Activated naive CD4-positive, alpha-beta T cell treated with anti-CD3 and anti-CD28 coated beads, Interleukin-2, amount 50 U/mL, for 16 hours (primary cell): Measurements from ENCODE around the gene MIAT.
A peak's percentile ranks its signal among the peaks of the same experiment; 100 is the strongest.
"Not testable (repeated sequence)": the region's sequence is repeated elsewhere in the genome, so short reads cannot be mapped to it uniquely, and the experiment has no call there.

Experiments
- DNase-seq: peaks from one replicate; pipeline ENCODE4 v3.0.0-alpha.2; 2020

Gene MIAT

DNA sequence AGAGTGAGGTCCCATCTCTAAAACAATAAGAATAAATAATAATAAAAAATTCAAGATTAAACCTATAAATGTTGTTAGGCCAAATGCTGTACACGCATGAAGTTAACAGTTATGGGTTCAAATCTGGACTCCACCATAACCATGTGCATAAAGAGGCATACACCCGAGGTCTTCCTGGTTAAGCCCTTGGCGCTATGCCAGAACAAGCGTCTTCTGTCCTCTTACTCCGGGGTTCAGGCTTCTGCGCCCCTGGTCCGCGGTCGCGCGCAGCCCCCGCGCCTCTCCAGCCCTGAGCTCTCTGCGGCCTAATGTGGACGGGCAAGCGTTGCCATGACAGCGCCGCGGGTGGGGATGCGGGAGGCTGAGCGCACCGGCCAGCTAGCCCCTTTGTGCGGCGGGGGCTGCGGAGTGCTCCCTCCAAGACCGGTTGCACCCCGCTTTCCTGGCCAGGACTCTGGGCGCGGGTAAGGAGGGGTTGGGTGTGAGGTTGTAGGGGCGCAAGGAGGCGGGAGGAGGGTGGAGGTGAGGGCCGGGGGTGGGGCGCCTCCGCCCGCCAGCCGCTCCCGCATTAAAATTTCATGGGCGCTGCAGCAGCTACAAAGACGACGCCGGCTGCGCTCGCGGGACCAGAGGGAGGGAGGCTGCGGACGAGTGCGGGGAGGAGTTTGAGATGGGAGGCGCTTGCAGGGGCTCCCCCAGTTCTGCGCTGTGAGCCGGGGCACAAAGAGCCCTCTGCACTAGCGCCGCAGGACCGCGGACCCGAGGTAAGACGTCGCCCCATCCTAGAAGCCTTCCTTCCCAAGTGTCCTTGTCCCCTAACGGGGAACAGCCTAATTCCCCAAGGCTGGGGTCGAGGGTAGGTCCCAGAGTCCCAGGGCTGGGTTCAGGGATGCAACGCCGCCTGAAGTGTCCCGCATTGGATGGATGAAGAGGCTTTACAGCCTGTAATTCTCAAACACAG lies at the start of gene MIAT:
MIAT (plus strand) TSS at position 698 of the 961 bp plus-strand sequence.
- DNase-seq, result peak; percentile 64

DNA sequence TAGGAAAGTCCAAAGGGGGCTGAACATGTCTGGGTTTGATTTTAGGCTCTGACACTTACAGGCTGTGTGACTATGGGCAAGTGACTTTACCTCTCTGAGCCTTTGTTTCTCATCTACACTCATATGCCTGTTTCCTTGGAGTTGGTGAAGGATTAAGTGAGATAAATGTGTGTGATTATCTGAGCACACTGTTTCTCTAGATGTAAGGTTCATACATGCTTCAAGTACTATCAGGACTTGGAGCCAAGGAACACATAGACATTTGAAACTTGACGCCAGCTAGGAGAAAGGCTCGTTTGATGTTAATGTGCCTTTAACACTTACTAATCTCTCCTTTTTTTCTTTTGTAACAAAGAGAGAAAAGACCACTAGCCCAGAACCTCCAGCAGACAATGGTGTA lies 49.3 kb upstream of the MIAT start:
- no peak for DNase-seq

DNA sequence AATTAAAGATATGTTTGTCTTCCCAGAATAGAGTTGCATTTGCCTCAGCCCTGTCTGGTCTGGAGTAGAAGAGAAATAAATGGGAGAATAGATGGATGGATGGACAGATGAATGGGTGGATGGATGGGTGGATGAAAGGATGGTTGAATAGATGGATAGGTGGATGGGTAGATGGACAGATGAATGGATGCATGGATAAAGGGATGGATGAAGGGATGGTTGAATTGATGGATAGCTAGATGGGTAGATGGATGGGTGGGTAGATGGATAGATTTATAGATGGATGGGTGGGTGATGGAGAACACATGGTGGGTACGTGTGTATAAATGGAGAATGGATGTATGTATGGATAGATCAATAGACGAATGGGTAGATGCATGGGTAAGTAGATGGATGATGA lies 48.1 kb upstream of the MIAT start:
- DNase-seq, result no peak

DNA sequence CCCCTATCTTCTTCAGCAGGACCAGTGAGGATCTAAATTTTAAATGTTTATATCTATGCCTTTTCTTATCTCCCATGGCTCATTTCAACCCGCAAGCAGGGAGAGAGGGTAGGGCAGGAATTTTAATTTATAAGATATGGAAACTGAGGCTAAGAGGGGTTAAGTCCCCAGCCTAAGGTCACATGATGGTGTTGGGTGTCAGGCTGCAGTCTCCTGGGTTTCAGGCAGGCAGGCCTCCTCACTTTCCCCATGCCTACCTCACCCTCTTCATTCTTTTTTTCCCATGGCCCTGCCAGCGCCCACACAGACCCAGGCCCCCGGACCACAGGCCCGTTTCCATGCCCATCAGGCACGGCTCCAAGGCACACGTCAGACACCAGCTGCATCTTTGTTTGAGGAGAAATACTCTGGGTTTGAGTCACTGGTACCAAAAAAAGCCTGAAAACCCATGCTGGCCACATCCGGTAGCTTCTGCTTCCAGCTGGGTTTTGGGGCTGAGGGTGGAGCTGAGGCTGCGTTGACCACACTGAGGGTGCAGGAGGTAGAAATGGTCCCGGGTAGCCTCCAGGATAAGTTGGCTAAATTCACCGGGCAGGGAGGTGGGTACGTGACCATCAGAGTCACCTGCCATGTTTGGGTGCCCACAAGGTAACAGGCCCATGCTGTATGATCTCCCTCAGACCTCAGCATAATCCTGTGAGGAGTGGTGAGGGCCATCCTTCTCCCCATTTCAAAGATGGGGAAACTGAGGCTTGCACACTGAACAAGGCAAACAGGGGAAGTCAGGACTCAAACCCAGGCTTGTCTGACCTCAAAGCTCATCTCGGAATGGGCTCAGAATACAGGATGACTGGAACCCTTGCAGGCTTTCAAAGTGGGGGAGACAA lies 47.1 kb upstream of the MIAT start:
- DNase-seq, result no peak

DNA sequence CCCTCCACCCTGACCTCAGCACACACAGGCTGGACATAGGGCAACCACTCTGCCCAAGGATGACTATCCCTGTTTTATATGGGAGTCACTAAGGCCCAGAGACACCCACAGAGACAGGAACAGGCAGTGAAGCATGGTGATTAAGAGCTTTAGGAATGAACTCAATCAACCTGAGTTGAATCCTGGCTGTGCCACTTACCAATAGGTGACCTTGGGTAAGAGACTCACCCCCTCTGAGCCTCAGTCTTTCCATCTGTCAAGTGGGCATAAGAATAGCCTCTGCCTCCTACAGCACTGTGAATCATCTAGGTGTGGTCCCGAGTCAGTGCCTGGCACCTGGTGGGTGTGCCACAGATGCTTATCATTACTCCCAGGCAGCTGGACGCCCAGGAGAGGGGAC lies 46.4 kb upstream of the MIAT start:
- DNase-seq, result no peak

DNA sequence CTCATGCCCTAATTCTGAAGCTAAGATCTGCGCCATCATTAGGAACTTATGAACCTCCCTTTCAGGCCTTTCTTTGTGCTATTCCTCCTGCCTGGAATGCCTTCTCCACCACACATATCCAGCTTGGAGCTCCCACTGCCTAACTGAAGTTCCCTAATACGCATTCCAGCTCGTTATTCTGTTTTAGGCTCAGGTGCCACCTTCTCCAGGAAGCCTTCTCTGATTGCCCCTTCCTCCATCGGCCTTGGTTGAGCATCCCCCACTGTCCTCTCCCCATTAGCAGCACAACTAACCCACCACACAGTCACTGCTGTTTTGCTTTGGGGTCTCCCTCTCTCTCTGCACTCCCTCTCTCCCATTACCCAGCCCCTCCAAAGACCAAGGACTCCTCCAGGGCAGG lies 44.7 kb upstream of the MIAT start:
- no peak for DNase-seq

DNA sequence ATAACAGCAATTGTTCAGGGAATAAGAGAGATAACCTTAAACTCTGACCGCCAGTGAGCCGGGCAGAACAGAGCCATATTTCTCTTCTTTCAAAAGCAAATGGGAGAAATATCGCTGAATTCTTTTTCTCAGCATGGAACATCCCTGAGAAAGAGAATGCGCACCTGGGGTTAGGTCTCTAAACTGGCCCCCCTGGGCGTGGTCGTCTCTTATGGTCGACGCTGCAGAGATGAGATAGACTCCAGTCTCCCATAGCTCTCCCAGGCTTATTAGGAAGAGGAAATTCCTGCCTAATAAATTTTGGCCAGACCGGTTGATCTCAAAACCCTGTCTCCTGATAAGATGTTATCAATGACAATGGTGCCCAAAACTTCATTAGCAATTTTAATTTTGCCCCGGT lies 43.6 kb upstream of the MIAT start:
- DNase-seq, result not testable (repeated sequence)

DNA sequence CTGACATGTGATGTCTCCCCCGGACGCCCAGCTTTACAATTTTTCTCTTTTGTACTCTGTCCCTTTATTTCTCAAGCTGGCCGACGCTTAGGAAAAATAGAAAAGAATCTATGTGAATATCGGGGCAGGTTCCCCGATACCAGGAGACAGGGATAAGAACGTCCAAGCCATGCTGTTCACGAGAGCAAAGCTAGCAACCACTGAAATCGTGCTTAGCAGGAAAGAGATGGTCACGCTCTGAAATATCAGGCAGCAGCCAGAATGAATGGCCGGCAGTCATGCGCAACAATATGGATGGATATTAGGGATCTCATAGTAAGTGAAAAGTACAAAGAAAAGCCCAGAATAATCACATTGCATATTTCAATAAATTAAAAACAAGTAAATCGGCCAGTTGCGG lies 43.1 kb upstream of the MIAT start:
- DNase-seq, result no peak

DNA sequence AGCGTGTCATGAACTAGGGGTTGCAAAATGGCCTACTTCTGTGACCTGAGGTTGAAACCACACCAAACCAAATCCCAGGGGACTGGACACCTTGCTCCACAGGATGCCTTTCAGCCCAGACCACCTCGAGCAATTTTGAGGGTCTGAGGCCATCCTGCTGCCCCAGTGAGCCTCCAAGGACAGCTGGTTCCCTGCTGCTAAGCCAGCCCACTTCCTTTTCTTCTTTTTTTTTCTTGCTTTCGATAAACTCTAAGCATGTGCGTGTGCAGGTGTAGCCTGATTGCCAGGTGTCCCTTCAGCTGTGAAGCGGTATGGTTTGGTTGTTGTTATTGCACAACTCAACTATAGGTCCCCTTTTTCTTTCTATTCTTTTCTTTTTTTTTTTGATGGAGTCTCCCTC lies 42.2 kb upstream of the MIAT start:
- no peak for DNase-seq

DNA sequence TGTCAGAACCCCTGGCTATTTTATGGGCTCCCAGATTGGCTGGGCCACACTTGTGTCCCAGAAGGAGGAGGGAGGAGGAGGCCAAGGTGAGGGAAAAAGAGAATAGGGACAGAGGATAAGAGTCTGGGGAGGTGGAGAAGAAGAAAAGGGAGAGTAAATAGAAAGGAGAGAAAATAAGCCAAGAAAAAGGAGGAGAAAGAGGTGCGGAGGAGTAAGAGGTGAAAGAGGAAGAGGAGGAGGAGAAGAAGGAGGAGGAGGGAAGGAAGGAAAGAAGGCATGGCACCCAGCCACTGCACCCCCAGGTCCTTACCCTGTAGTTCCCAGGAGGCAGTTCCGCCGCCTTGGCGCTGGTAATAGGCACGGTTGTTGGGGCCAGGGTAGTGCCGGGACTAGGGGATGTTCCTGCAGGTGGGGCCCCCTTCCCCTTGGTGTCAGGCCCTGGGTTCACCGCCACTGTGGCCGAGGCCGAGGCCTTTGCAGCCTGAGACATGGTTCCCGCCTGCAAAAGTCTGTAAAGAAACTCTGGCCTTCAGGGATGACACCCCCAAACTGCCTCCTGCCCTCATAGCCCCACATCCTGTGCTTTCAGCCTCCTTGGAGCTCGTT lies 41.5 kb upstream of the MIAT start:
- no peak for DNase-seq

DNA sequence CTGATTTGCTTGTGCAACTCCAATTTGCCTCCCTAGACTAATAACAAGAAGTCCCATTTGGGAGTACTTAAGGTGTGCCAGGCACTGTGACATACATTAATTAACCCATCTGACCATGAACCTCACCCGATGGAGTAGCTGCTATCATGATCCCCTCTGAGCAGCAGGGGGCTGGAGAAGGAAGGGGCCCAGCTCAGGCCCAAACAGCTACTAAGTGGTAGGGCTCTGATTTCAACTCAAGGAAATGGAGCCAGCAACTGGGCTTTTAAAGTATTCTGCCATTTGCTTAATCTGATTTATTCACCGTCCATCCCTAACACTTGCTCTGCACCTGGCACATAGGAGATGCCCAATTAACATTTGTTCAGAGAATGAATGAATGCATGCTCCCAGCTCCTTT lies 40.7 kb upstream of the MIAT start:
- no peak for DNase-seq

DNA sequence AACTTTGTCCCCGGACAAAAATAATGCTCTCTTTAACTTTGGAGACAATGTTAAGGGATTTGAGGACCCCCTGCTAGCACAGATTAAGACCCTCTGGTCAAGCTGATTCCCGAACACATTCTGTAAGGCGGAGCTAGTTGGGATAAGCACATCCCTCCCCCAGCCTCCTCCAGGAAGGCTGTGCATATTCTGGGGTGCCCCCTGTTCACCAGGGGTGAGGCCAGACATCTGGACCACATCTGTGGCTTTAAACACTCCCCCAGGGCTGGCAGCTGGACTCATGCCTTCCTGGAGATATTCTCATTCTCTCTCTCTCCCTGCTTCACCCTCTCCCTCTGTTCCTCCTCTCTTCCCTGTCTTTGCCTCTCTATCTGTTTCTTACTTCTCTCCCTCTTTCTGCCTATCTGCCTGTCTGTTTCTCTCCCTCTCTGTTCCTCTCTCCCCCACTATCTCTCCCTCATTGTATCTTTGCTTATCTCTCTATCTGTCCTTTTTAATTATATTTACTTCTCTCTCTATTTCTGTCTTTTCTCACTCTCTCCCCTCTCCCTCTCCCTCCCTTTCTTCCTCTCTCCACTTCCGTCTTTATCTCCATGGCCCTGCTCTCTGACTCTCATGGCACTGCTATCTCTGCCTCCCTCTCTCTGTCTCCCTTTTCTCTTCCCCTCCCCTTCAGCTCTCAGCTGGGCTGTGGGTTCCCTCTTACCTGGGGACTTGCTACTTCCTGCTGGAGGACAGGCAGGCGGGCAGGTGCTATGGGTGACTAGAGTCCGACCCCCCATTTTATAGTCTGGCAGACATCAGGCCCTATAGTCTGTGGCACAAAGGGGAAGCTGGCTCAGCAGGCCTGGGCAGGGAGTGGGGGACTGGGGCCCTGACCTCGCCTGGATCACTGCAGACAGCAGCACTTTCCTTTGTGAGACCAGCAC lies 39.9 kb upstream of the MIAT start, which contains the start of gene CRYBB1:
CRYBB1 (minus strand) TSS at position 757 of the 929 bp plus-strand sequence. CDS start 1,708 bp downstream, outside the sequence.
- no peak for DNase-seq

DNA sequence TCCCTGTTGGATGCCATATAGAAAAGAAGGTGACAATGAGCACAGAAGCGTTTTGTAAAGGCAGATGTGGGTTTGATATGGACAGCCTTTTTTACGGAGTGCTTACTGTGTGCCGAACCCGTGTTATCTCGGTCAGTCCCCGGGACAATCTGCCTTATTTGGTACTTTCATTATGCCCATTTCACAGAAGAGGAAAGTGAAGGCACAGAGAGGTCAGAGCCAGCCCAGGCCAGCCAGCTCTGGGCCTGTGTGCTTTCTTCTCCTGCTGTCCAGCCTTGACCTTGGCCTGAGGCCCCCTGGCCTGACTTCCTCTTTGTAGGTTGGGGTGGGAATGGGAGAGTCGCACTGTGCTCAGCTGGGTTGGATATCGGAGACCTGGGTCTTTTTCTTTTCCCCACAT lies 38.9 kb upstream of the MIAT start:
- DNase-seq, result no peak

DNA sequence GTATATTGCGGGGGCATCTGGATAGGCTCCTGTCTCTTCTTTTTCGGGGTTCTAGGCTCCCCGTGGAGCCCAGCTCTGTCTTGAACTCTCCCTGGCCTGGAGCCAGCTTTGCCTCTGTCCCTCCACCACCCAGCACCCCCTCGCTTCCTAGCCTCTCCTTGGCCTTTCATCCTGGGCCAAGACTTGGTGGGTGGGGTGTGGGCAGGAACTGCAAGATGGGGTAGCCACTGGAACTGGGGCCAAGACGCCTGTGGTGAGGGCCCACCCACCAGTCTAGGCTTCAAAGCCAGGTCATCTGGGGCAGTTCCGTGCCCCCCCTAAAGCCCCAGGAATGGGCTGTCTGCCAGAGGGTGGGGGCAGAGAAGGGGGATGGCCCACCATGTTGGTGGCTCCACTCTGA lies 37.9 kb upstream of the MIAT start:
- no peak for DNase-seq

DNA sequence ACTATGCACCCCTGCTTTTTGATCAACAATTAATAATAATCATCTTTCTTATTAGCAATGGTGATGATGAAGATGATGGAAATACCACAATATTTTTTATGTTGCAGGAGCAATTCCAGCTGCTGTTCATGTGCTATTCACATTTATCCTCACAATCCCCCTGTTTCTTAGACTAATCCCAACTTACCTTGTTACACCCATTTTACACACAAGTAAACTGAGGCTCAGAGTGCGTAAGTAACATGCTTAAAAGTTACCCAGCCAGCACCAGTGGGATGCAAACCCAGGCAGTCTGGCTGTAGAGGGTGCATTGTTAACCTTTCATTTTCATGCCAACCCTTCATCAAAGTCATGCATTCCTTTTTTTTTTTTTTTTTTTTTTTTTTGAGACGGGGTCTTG lies 37.2 kb upstream of the MIAT start:
- DNase-seq, result no peak

DNA sequence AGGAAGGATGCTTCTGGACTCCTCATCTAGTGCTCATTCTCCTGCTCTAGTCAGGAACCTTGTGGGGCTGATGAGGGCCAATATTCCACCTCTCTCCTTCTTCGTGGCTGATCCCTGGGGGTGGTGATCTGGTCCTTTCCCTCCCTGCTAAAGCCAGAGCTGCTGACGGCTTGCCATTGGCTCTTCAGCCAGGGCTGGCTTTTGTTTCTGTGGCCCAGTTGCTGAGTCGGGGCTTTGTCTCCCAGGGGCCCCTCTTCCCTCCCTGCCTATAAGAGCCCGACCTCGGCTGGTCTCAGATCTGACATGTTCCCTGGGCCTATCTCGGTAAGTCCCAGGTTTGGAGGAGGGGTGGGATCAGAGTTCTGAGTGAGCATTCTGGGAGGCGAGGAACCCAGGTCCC lies 35.7 kb upstream of the MIAT start, which contains the start of gene CRYBA4:
CRYBA4 (plus strand) TSS at position 301 of the 400 bp plus-strand sequence. CDS start 634 bp downstream, outside the sequence.
- no peak for DNase-seq

DNA sequence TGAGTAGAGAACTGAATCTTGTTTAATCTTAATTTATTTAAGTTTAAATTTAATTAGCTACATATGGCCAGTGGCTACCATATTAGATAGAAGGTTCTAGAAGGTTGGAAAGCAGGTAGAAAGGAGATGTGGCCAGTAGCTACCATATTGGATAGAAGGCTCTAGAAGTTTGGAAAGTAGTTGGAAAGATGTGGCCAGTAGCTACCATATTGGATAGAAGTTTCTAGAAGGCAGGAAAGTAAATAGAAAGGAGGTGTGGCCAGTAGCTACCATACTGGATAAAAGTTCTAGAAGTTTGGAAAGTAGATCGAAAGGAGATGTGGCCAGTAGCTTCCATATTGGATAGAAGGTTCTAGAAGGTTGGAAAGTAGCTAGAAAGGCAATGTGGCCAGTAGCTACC lies 33.4 kb upstream of the MIAT start:
- DNase-seq, result no peak

DNA sequence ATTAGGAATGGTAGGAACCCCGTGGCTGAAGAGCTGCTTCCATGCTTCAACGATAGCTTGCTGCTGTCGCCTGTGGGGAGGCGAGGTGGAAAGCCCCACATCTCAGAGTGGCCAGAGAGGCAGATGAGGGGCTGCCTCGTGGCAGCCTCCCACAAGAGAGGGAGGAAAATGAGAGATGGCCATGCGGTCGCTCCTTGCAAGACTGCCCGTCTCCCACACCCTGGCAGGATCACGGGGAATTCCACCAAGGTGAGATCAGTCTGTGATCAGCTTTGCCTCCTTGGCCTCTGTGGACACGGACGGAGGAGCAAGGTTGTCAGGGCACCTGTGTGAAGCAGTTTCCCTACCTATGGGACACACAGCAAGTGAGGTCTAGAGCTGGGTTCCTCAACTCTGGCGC lies 32.6 kb upstream of the MIAT start:
- no peak for DNase-seq

DNA sequence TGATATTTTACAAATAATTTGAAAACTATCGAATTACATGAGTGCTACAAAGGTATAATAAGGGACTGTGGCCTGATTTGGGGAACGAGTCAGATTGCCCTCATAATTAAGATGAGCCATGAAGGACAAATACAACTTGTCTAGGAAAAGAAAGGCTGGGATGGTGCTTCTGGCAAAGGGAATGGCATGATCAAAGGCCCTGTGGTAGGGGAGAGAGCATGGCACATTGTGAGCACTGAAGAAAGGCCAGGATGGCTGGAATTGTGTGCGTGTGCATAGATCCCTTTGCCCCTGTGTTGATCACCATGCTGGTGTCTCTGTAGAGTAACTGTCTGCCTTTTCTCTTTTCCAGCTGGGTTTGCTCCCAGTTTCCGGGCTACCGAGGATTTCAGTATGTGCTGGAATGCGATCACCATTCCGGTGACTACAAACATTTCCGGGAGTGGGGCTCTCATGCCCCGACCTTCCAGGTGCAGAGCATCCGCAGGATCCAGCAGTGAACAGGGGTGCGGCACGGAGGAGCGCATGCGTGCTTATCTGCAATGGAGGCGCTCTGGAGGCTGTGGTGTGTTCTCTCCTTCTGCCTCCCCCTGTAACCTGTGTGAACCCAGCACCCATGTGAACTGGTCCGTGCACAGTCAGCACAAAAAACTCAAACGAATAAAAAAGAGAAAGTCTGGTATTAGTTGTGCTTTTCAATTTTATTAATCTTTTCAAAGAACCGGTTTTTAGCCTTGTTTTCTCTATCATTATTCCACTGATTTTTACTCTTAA lies 27.2 kb upstream of the MIAT start:
- no peak for DNase-seq

DNA sequence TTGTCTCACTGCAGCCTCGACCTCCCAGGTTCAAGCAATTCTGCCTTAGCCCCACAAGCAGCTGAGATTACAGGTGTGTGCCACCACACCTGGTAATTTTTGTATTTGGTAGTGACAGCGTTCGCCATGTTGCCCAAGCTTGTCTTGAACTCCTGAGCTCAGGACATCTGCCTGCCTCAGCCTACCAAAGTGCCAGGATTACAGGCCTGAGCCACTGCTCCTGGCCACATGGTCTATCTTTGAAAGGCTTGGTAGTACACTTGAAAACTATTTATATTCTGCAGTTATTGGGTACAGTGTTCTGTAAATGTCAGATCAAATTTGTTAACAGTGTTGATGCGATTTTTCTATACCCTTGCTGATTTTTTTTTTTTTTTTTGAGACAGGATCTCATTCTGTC lies 26.1 kb upstream of the MIAT start:
- DNase-seq, result no peak
